Pons (tissue), 1 donor: ENCODE results near the gene LGR6.
A peak's percentile ranks its signal among the peaks of the same experiment; 100 is the strongest.

Source experiments
- DNase-seq: peaks from one replicate; pipeline ENCODE4 v3.0.0-alpha.2; 2016; ENCODE audit warnings: low spot score

Gene LGR6

GRCh38 chr1:202288177-202288576, 94.6 kb downstream of the LGR6 start:
- DNase-seq = no peak

- peak; percentile 34 for DNase-seq
Measured at GRCh38 chr1:202289009-202289408, 95.4 kb downstream of the LGR6 start.

GRCh38 chr1:202291001-202291400, 97.4 kb downstream of the LGR6 start:
- DNase-seq = no peak

- DNase-seq = no peak
Measured at GRCh38 chr1:202291961-202292712, 98.5 kb downstream of the LGR6 start.

- no peak for DNase-seq
Measured at GRCh38 chr1:202292773-202293172, 99.2 kb downstream of the LGR6 start.

DNA sequence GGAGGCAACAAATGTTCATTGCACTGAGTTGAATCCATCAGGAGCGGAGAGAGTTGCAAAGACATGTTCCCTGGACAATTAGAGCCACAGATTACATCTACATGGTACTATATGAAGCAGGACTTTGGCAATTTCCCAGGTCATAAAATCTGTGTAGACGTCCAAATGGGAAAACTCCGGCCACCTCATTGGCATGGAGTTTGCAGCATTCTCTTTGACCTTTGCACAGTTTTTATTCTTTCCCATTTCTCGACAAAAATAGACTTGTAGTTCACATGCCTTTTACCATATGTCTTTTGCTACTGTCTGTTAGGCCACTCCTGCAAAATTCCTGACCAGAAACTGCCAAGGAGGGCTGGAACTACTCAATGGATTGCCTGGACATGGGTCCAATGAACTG, 100.0 kb downstream of the LGR6 start:
- DNase-seq = no peak

DNA sequence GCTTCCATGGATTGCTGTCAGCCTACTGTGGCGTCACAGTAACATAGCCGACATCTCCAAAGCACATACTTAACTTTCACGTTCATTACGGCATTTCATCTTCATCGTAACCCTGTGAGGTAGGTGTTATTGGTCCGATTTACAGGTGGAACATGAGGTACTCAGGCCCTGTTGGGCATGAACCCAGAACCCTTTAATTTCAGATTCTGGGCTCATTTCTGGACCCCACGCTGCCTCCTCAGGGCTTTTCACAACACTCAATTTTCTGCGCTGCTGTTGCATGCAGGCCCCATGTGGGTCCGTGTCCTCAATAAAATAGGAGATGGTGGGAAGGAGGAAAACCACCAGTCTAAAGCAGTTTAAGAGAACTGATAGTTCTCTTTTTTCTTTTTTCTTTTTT, 108.6 kb downstream of the LGR6 start:
- DNase-seq = no peak

- DNase-seq = peak; percentile 21
Measured at GRCh38 chr1:202304375-202304774, 110.8 kb downstream of the LGR6 start.

GRCh38 chr1:202305168-202305567, 111.6 kb downstream of the LGR6 start:
- no peak for DNase-seq

- DNase-seq = peak; percentile 49
Measured at GRCh38 chr1:202306535-202307345, 113.1 kb downstream of the LGR6 start.

- DNase-seq = no peak
Measured at GRCh38 chr1:202310071-202310725, 116.6 kb downstream of the LGR6 start.

DNA sequence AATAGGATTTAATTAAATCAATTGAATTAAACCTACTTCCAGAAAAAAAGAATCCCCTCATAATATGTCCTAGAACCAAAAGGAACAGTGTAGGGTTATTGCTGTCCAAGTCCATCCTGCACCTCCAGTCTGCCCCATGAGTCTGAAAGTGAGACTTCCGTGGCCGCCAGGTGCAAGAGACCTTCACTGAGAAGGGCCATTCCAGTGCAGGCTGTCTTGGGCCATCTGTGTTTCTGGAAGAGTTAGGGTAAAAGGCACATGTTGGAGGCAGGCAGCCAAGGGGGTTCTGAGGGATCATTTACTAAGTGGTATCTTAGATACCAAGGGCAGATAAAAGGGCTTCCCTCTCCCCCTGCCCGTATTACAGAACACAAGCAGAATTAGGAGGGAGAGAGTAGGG, 117.1 kb downstream of the LGR6 start:
- no peak for DNase-seq

GRCh38 chr1:202311875-202312635, 118.5 kb downstream of the LGR6 start:
- DNase-seq = no peak

DNA sequence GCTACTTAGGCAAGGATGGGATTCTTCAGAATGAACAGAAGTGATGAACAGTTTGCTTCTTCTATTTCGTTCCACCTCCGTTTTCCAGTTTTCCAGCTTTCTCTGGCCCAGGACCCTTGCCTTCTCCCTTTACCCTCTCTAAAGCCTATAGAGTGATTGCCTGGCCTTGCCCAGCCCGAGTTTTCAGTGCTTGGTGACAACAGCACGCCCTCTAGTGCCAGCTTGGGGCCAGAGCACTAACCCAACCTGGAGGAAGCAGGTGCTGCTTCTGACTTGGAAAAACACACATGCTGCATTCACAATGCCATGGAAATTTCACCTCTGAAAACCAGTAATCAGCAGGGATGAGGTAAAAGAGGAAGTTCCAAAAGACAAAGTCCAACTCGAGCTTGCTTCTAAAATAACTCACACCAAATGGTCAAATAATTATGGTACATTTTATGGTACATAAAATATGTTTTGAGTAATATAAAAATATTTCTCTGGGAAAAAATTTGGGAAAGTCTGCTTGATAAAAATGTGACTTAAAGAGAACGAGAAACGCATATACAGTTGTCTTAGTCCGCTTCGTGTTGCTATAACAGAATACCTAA, 122.1 kb downstream of the LGR6 start:
- peak; percentile 70 for DNase-seq

GRCh38 chr1:202316186-202316585, 122.6 kb downstream of the LGR6 start:
- no peak for DNase-seq

DNA sequence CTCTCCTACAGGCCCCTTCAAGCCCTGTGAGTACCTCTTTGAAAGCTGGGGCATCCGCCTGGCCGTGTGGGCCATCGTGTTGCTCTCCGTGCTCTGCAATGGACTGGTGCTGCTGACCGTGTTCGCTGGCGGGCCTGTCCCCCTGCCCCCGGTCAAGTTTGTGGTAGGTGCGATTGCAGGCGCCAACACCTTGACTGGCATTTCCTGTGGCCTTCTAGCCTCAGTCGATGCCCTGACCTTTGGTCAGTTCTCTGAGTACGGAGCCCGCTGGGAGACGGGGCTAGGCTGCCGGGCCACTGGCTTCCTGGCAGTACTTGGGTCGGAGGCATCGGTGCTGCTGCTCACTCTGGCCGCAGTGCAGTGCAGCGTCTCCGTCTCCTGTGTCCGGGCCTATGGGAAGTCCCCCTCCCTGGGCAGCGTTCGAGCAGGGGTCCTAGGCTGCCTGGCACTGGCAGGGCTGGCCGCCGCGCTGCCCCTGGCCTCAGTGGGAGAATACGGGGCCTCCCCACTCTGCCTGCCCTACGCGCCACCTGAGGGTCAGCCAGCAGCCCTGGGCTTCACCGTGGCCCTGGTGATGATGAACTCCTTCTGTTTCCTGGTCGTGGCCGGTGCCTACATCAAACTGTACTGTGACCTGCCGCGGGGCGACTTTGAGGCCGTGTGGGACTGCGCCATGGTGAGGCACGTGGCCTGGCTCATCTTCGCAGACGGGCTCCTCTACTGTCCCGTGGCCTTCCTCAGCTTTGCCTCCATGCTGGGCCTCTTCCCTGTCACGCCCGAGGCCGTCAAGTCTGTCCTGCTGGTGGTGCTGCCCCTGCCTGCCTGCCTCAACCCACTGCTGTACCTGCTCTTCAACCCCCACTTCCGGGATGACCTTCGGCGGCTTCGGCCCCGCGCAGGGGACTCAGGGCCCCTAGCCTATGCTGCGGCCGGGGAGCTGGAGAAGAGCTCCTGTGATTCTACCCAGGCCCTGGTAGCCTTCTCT, 124.6 kb downstream of the LGR6 start:
- DNase-seq = no peak

DNA sequence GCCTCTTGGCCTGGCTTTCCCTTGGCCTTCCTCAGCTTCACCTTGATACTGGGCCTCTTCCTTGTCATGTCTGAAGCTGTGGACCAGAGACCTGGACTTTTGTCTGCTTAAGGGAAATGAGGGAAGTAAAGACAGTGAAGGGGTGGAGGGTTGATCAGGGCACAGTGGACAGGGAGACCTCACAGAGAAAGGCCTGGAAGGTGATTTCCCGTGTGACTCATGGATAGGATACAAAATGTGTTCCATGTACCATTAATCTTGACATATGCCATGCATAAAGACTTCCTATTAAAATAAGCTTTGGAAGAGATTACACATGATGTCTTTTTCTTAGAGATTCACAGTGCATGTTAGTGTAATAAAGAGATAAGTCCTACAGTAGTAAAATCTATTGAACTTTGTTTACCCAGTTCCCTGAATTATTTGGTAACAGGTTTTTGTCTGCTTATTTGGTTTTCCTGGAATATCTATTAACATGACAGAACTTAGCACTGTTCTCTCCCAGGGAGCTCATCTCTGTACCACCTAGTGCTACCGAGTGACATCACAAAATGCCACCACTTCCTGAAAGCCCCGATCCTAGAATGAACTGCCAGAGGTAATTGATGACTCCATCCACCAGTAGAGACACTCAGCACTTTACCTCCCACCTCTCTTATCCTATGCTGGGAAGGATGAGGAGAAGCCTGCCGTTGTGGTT, 125.9 kb downstream of the LGR6 start:
- no peak for DNase-seq

- DNase-seq = no peak
Measured at GRCh38 chr1:202320081-202320405, 126.4 kb downstream of the LGR6 start.

GRCh38 chr1:202323731-202324130, 130.1 kb downstream of the LGR6 start:
- no peak for DNase-seq

- DNase-seq = no peak
Measured at GRCh38 chr1:202324646-202325045, 131.0 kb downstream of the LGR6 start.
